HepG2 (cell line): ENCODE measurements around the gene C9orf50. TPM values are rescaled to one million over a fixed set of nuclear protein-coding genes. Genes with fewer than 3 reads are reported as not detected.

ENCODE experiments used
- ATAC-seq: fragments of 200-7000 bp; cut with Tn5 transposase; 3 replicates; pipeline ENCODE4 v1.9.1; 2020; ENCODE audit warnings: mild to moderate bottlenecking, moderate library complexity
- BruUV-seq: library from RNA; stranded (reverse); fragments of 400-500 nt; replicated peaks from 2 replicates; lab custom pipeline; 2021; lab: Mats Ljungman, UMichigan
- CTCF ChIA-PET: fragments of 300-600 bp; formaldehyde crosslinking; extraction: SDS; loops from one replicate; lab custom pipeline; 2021; ENCODE audit warnings: low total read pairs, inconsistent platforms, low intra/inter-chr PET ratio; lab: Yijun Ruan, JAX
- POLR2A ChIA-PET: fragments of 350-600 bp; sonication (Branson Sonifier 250); formaldehyde crosslinking; loops from one replicate; lab custom pipeline; 2020; ENCODE audit warnings: antibody characterized with exemption, inconsistent platforms; lab: Yijun Ruan, JAX
- DNase-seq: peaks from one replicate; pipeline ENCODE4 v3.0.0-alpha.2; 2015; ENCODE audit warnings: low spot score
- FAIRE-seq: peaks from 3 replicates; lab custom pipeline; 2011; peaks lifted over from hg19 to GRCh38; lab: Jason Lieb, UNC
- H2AFZ ChIP-seq: one replicate; pipeline ENCODE4 v1.6.1; 2011; ENCODE audit warnings: low read length, inconsistent platforms
- H3K27ac ChIP-seq: fragments of 300-600 bp; 3 replicates; pipeline ENCODE4 v1.8.0; 2011; ENCODE audit warnings: mixed run types, mild to moderate bottlenecking, mixed read lengths, low read length, inconsistent platforms; ENCODE audit not compliant: insufficient read depth; ENCODE audit errors: extremely low read length
- H3K27me3 ChIP-seq, 2 experiments: fragments of 200-600 bp in 1 of 2; 2 replicates in 1 of 2; 3 replicates in 1 of 2; pipeline versions ENCODE4 v1.6.0 to v1.8.0; 2011; ENCODE audit warnings: low read length in 2 of 2, mild to moderate bottlenecking in 2 of 2, moderate library complexity in 2 of 2, inconsistent platforms in 1 of 2; ENCODE audit not compliant: insufficient read depth in 2 of 2, control insufficient read depth in 1 of 2
- H3K36me3 ChIP-seq, 2 experiments: fragments of 200-600 bp in 1 of 2; replicated peaks in 1 of 2; 2 replicates in 1 of 2; 3 replicates in 1 of 2; pipeline versions ENCODE4 v1.5.1 to v1.8.0; 2011; ENCODE audit warnings: low read length in 2 of 2, inconsistent platforms in 1 of 2; ENCODE audit not compliant: insufficient read depth in 2 of 2, control insufficient read depth in 1 of 2
- H3K4me1 ChIP-seq: 2 replicates; pipeline ENCODE4 v1.5.1; 2012; ENCODE audit warnings: low read length, inconsistent platforms; ENCODE audit not compliant: insufficient read depth
- H3K4me2 ChIP-seq: 2 replicates; pipeline ENCODE4 v1.6.0; 2011; ENCODE audit warnings: low read depth, low read length, inconsistent platforms
- H3K4me3 ChIP-seq, 3 experiments: fragments of 200-600 bp in 1 of 3; sonication (generic), shearing (Covaris generic) in 1 of 3; replicated peaks in 1 of 3; 2 replicates each; pipeline ENCODE4 v1.5.1; 2011 to 2016; ENCODE audit warnings: low read length in 3 of 3, inconsistent platforms in 2 of 3, low read depth in 2 of 3, mild to moderate bottlenecking in 2 of 3, control low read depth in 1 of 3, mixed read lengths in 1 of 3; ENCODE audit not compliant: insufficient read depth in 1 of 3
- H3K79me2 ChIP-seq: one replicate; pipeline ENCODE4 v1.6.1; 2011; ENCODE audit warnings: low read length, inconsistent platforms; ENCODE audit not compliant: insufficient read depth
- H3K9ac ChIP-seq: 2 replicates; pipeline ENCODE4 v1.6.0; 2011; ENCODE audit warnings: mild to moderate bottlenecking, low read depth, low read length, inconsistent platforms; ENCODE audit not compliant: insufficient read depth
- H3K9me3 ChIP-seq: 2 replicates; pipeline ENCODE4 v1.5.1; 2012; ENCODE audit warnings: mild to moderate bottlenecking, low read length
- H4K20me1 ChIP-seq: 2 replicates; pipeline ENCODE4 v1.6.0; 2011; ENCODE audit warnings: inconsistent platforms, mild to moderate bottlenecking, low read length, moderate library complexity; ENCODE audit not compliant: insufficient read depth
- EEA1 ChIP-seq: sonication (generic); formaldehyde crosslinking; IDR thresholded peaks from 2 replicates; pipeline ENCODE4 v1.5.1; 2020; ENCODE audit warnings: mild to moderate bottlenecking, missing genetic modification reagents, borderline replicate concordance
- GATAD2A ChIP-seq: IDR thresholded peaks from 2 replicates; pipeline ENCODE4 v1.6.1; 2016
- HNF4A ChIP-seq: sonication (generic); formaldehyde crosslinking; IDR thresholded peaks from 2 replicates; pipeline ENCODE4 v1.4.0; 2020; ENCODE audit warnings: missing genetic modification reagents
- MAFK ChIP-seq, 2 experiments: IDR thresholded peaks in 1 of 2; conservative IDR thresholded peaks in 1 of 2; 2 replicates each; pipeline ENCODE4 v1.6.1; 2011; ENCODE audit warnings: improper control_type of control experiment in 2 of 2, low read length in 2 of 2
- NCOA5 ChIP-seq: sonication (generic); formaldehyde crosslinking; IDR thresholded peaks from 2 replicates; pipeline ENCODE4 v1.4.0; 2020; ENCODE audit warnings: missing genetic modification reagents
- SALL1 ChIP-seq: sonication (generic); formaldehyde crosslinking; IDR thresholded peaks from 2 replicates; pipeline ENCODE4 v1.8.0; 2022; ENCODE audit warnings: mild to moderate bottlenecking, missing genetic modification reagents
- SAP130 ChIP-seq: IDR thresholded peaks from 2 replicates; pipeline ENCODE4 v1.6.1; 2016; ENCODE audit warnings: low read depth
- SRSF9 ChIP-seq: fragments of 200-400 bp; formaldehyde crosslinking; IDR thresholded peaks from 2 replicates; pipeline ENCODE4 v1.6.1; 2018; ENCODE audit warnings: borderline replicate concordance, mild to moderate bottlenecking, low read depth, low read length; ENCODE audit not compliant: insufficient read depth, poor library complexity, severe bottlenecking
- STAG1 ChIP-seq: sonication (generic); formaldehyde crosslinking; IDR thresholded peaks from 2 replicates; pipeline ENCODE4 v1.4.0; 2020; ENCODE audit warnings: missing genetic modification reagents
- U2AF2 ChIP-seq: fragments of 200-400 bp; formaldehyde crosslinking; IDR thresholded peaks from 2 replicates; pipeline ENCODE4 v1.6.1; 2017; ENCODE audit warnings: low read depth, mild to moderate bottlenecking, low read length
- ZFAT ChIP-seq: sonication (generic); formaldehyde crosslinking; conservative IDR thresholded peaks from 2 replicates; pipeline ENCODE4 v1.8.1; 2023; ENCODE audit warnings: missing genetic modification reagents, inconsistent platforms
- ZKSCAN1 ChIP-seq: fragments of 150-350 bp; IDR thresholded peaks from 2 replicates; pipeline ENCODE4 v1.6.1; 2014; ENCODE audit warnings: low read length
- ZNF264 ChIP-seq: sonication (generic); formaldehyde crosslinking; IDR thresholded peaks from 2 replicates; pipeline ENCODE4 v1.4.0; 2020; ENCODE audit warnings: missing genetic modification reagents
- ZNF317 ChIP-seq: sonication (generic); formaldehyde crosslinking; IDR thresholded peaks from 2 replicates; pipeline ENCODE4 v1.5.0; 2020; ENCODE audit warnings: mild to moderate bottlenecking, missing genetic modification reagents
- ZNF34 ChIP-seq: sonication (generic); formaldehyde crosslinking; IDR thresholded peaks from 2 replicates; pipeline ENCODE4 v1.4.0; 2020; ENCODE audit warnings: mild to moderate bottlenecking, missing genetic modification reagents, borderline replicate concordance
- ZNF674 ChIP-seq: sonication (generic); formaldehyde crosslinking; IDR thresholded peaks from 2 replicates; pipeline ENCODE4 v1.5.0; 2020; ENCODE audit warnings: low read depth, mild to moderate bottlenecking, missing genetic modification reagents
- WGBS: methylation state at CpG from one replicate; pipeline ENCODE4 v1.1.6; 2017; ENCODE audit warnings: low lambda C conversion rate; 5-methylcytosine and 5-hydroxymethylcytosine counted together
- in situ Hi-C: cut with HindIII; loops from 2 replicates; pipeline ENCODE4 v1.10.0; 2017; ENCODE audit warnings: low pct_unique_long_range_greater_than_20kb; ENCODE audit not compliant: extremely low pct_ligation_motif_present
- intact Hi-C: fragments of 100-400 bp; cut with micrococcal nuclease; formaldehyde crosslinking; loops from one replicate; pipeline ENCODE4 v1.10.0; 2022; ENCODE audit not compliant: unreplicated experiment
- polyA plus RNA-seq, 8 experiments: library from polyadenylated mRNA; depleted of rRNA in 3 of 8; stranded (reverse) in 7 of 8; unstranded in 1 of 8; fragments of >200 nt; fragmentation: Illumina TruSeq in 4 of 8; extraction: Trizol in 4 of 8; gene quantifications; 2 replicates each; pipeline versions ENCODE4 v1.2.1 to v1.2.3, GENCODE V29; 2011 to 2016; ENCODE audit warnings: low read depth in 4 of 8, missing spikeins in 1 of 8, mixed read lengths in 1 of 8; ENCODE audit not compliant: insufficient read depth in 1 of 8
- total RNA-seq, 5 experiments: library from RNA; depleted of rRNA; stranded (reverse); fragments of >200 nt; fragmentation: Illumina TruSeq; extraction: Trizol; gene quantifications; 2 replicates each; pipeline ENCODE4 v1.2.3, GENCODE V29; 2016; ENCODE audit warnings: low read depth in 1 of 5
- TF ChIP-seq, protein P1 (sequence below): sonication (generic); formaldehyde crosslinking; IDR thresholded peaks from 2 replicates; pipeline ENCODE4 v1.4.0; 2020; ENCODE audit warnings: missing genetic modification reagents
- TF ChIP-seq, protein P2 (sequence below): IDR thresholded peaks from 2 replicates; pipeline ENCODE4 v1.4.0; 2020; ENCODE audit warnings: mild to moderate bottlenecking, missing genetic modification reagents
- TF ChIP-seq, protein P3 (sequence below): sonication (generic); formaldehyde crosslinking; IDR thresholded peaks from 2 replicates; pipeline ENCODE4 v1.4.0; 2020; ENCODE audit warnings: missing genetic modification reagents

The C9orf50 gene
- total and polyA plus RNA-seq, 2 of the 13 experiments (the other 11 are each of a cell fraction or from before 2014, with no cell fraction given) = not detected

DNA sequence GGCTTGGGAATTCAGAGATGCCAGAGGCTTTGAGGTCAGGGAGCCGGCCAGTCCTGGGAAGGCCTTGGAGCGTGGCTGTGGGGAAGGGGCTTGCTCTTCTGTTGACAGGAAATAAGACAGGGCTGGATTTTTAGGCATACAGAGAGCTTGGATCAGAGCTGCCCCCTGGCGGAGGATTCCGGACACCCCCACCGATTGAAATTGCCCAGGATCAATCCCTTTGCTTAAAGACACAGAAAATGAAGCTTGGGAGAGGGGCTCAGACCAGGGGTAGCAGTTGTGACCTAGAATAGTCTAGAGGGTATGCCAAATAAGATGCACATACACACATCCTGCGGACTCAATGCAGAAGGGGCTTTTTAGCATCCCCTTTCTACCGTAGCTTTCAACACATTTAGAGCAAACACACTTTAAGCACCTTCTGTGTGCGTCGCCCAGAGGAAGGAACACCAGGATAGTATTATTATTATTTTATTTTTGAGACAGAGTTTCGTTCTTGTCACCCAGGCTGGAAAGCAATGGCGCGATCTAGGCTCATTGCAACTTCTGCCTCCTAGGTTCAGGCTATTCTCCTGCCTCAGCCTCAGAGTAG, 3.4 kb upstream of the C9orf50 start:
- H3K4me1 ChIP-seq = peaks cover 62% of the 10 kb centered on the region
- H3K4me3 ChIP-seq = peak overlapping the region in 1 of 3 experiments; percentile 11; a peak in 1 of 6 replicates
- H3K36me3 ChIP-seq = peaks cover 0 to 13% of the 10 kb centered on the region in 2 experiments; a peak in 3 of 5 replicates
- peaks cover 31% of the 10 kb centered on the region for H4K20me1 ChIP-seq
- H3K4me2 ChIP-seq = peak overlapping the region; percentile 80
- no peak overlapping the region for H3K9ac ChIP-seq
- H3K27me3 ChIP-seq = peaks cover 0 to 15% of the 10 kb centered on the region in 2 experiments; a peak in 3 of 5 replicates
- 8% methylated on average over 12 of the region's 12 CpGs for WGBS
- ChIA-PET POLR2A (interaction anchor here (0.6 to 4.0 kb wide), 14 partner anchors 13 to 544 kb away, joined by 3 to 50 read pairs (median 4); partner anchors contain the start of genes DOLPP1 and IER5L), CTCF (interaction anchor here (0.5 to 2.2 kb wide), 4 partner anchors 424 to 493 kb away, joined by 3 to 17 read pairs (median 4); no protein-coding TSS in a partner anchor)
- H3K79me2 ChIP-seq = peaks cover 32% of the 10 kb centered on the region
- BruUV-seq = no TSS peak
- no peak overlapping the region for H3K27ac ChIP-seq
- ATAC-seq (peak; percentile 11), FAIRE-seq (no peak), DNase-seq (peak; percentile 46)
- no peaks in the 10 kb centered on the region for H3K9me3 ChIP-seq
- intact Hi-C loops (loop anchor here (10.0 kb wide), 1 partner anchor 449 kb away; the partner anchor contains the start of gene IER5L), in situ Hi-C loops (loop anchor here (5.0 kb wide), 1 partner anchor 482 kb away; no protein-coding TSS in a partner anchor)
- no peak overlapping the region for H2AFZ ChIP-seq
- TF ChIP-seq ZNF674 (CRISPR knock-in tag) = no peak
- TF ChIP-seq SALL1 (CRISPR knock-in tag) = peak; percentile 29; the same call in 1 of the 2 replicates
- no peak for TF ChIP-seq ZFAT (CRISPR knock-in tag)
- TF ChIP-seq ZNF264 (CRISPR knock-in tag) = no peak
- no peak for TF ChIP-seq HNF4A (CRISPR knock-in tag)
- TF ChIP-seq, protein P1, sequence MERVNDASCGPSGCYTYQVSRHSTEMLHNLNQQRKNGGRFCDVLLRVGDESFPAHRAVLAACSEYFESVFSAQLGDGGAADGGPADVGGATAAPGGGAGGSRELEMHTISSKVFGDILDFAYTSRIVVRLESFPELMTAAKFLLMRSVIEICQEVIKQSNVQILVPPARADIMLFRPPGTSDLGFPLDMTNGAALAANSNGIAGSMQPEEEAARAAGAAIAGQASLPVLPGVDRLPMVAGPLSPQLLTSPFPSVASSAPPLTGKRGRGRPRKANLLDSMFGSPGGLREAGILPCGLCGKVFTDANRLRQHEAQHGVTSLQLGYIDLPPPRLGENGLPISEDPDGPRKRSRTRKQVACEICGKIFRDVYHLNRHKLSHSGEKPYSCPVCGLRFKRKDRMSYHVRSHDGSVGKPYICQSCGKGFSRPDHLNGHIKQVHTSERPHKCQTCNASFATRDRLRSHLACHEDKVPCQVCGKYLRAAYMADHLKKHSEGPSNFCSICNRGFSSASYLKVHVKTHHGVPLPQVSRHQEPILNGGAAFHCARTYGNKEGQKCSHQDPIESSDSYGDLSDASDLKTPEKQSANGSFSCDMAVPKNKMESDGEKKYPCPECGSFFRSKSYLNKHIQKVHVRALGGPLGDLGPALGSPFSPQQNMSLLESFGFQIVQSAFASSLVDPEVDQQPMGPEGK (CRISPR knock-in tag) = 0 out of 2 replicates have a peak, but pooled peaks have one; percentile 21
- TF ChIP-seq STAG1 (CRISPR knock-in tag) = peak; percentile 71
- no peak for TF ChIP-seq SRSF9
- TF ChIP-seq, protein P2, sequence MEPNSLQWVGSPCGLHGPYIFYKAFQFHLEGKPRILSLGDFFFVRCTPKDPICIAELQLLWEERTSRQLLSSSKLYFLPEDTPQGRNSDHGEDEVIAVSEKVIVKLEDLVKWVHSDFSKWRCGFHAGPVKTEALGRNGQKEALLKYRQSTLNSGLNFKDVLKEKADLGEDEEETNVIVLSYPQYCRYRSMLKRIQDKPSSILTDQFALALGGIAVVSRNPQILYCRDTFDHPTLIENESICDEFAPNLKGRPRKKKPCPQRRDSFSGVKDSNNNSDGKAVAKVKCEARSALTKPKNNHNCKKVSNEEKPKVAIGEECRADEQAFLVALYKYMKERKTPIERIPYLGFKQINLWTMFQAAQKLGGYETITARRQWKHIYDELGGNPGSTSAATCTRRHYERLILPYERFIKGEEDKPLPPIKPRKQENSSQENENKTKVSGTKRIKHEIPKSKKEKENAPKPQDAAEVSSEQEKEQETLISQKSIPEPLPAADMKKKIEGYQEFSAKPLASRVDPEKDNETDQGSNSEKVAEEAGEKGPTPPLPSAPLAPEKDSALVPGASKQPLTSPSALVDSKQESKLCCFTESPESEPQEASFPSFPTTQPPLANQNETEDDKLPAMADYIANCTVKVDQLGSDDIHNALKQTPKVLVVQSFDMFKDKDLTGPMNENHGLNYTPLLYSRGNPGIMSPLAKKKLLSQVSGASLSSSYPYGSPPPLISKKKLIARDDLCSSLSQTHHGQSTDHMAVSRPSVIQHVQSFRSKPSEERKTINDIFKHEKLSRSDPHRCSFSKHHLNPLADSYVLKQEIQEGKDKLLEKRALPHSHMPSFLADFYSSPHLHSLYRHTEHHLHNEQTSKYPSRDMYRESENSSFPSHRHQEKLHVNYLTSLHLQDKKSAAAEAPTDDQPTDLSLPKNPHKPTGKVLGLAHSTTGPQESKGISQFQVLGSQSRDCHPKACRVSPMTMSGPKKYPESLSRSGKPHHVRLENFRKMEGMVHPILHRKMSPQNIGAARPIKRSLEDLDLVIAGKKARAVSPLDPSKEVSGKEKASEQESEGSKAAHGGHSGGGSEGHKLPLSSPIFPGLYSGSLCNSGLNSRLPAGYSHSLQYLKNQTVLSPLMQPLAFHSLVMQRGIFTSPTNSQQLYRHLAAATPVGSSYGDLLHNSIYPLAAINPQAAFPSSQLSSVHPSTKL = 0 out of 2 replicates have a peak, but pooled peaks have one; percentile 21
- peak; percentile 7; the same call in 1 of the 2 replicates for TF ChIP-seq ZNF317 (CRISPR knock-in tag)
- TF ChIP-seq U2AF2 = no peak
- TF ChIP-seq EEA1 (CRISPR knock-in tag) = no peak
- TF ChIP-seq, protein P3, sequence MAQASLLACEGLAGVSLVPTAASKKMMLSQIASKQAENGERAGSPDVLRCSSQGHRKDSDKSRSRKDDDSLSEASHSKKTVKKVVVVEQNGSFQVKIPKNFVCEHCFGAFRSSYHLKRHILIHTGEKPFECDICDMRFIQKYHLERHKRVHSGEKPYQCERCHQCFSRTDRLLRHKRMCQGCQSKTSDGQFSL = peak; percentile 70; the same call in 1 of the 2 replicates
- TF ChIP-seq ZKSCAN1 = 0 out of 2 replicates have a peak, but pooled peaks have one; percentile 60
- TF ChIP-seq GATAD2A (CRISPR knock-in tag) = 0 out of 2 replicates have a peak, but pooled peaks have one; percentile 18
- TF ChIP-seq SAP130 (CRISPR knock-in tag) = peak; percentile 21; the same call in 1 of the 2 replicates
- TF ChIP-seq ZNF34 (CRISPR knock-in tag) = no peak
- TF ChIP-seq NCOA5 (CRISPR knock-in tag) = no peak
- TF ChIP-seq MAFK (conservative IDR thresholded peaks at IDR 0.05 in 1 of 2, IDR thresholded peaks at IDR 0.05 in 1 of 2; ENCODE audit: low read length in 2 of 2) = no peak
